ENCODE results near the gene NARF.

DNA sequence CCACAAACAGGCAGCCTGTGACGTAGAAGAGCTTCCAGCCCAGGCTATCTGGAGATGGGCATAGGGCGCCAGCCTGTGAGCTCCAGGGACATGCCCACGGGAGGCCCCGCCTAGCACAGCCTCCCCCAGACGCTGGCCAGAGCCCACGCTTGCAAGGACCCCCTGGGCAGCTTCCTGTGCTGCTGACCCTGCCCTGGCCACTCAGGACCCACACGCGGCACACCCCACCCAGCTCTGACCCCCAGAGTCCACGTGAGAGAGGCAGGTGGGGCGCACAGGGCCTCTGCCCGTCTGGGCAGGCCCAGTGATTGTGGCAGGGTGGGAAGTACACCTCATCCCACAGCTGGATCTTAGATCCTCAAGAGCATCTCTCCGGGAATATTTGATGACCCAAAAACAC lies 11.9 kb upstream of the NARF start:
- TF ChIP-seq POLR2A (IDR thresholded peaks at IDR 0.05), result no peak
- TF ChIP-seq, protein P1, sequence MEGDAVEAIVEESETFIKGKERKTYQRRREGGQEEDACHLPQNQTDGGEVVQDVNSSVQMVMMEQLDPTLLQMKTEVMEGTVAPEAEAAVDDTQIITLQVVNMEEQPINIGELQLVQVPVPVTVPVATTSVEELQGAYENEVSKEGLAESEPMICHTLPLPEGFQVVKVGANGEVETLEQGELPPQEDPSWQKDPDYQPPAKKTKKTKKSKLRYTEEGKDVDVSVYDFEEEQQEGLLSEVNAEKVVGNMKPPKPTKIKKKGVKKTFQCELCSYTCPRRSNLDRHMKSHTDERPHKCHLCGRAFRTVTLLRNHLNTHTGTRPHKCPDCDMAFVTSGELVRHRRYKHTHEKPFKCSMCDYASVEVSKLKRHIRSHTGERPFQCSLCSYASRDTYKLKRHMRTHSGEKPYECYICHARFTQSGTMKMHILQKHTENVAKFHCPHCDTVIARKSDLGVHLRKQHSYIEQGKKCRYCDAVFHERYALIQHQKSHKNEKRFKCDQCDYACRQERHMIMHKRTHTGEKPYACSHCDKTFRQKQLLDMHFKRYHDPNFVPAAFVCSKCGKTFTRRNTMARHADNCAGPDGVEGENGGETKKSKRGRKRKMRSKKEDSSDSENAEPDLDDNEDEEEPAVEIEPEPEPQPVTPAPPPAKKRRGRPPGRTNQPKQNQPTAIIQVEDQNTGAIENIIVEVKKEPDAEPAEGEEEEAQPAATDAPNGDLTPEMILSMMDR (IDR thresholded peaks at IDR 0.05), result no peak

Measured in uterus (tissue), 2 donors.